HUES6 (cell line): ENCODE measurements around the gene KLF11.

Experiments used
- H3K27ac ChIP-seq: 2 replicates; pipeline ENCODE4 v1.7.0; 2013; ENCODE audit warnings: low read depth, mild to moderate bottlenecking, low read length, inconsistent platforms
- H3K27me3 ChIP-seq: 2 replicates; pipeline ENCODE4 v1.6.1; 2013; ENCODE audit warnings: low read length; ENCODE audit not compliant: control insufficient read depth, insufficient read depth
- H3K36me3 ChIP-seq: 2 replicates; pipeline ENCODE4 v1.6.1; 2013; ENCODE audit warnings: low read length; ENCODE audit not compliant: control insufficient read depth, insufficient read depth
- H3K4me1 ChIP-seq: 2 replicates; pipeline ENCODE4 v1.6.1; 2013; ENCODE audit warnings: low read length; ENCODE audit not compliant: control insufficient read depth, insufficient read depth
- H3K4me3 ChIP-seq: 2 replicates; pipeline ENCODE4 v1.5.1; 2013; ENCODE audit warnings: low read depth, low read length
- H3K9ac ChIP-seq: one replicate; pipeline ENCODE4 v1.6.1; 2013; ENCODE audit warnings: mild to moderate bottlenecking, low read length
- H3K9me3 ChIP-seq: 2 replicates; pipeline ENCODE4 v1.6.1; 2013; ENCODE audit warnings: low read depth, low read length; ENCODE audit not compliant: control insufficient read depth, insufficient read depth

The KLF11 gene

DNA sequence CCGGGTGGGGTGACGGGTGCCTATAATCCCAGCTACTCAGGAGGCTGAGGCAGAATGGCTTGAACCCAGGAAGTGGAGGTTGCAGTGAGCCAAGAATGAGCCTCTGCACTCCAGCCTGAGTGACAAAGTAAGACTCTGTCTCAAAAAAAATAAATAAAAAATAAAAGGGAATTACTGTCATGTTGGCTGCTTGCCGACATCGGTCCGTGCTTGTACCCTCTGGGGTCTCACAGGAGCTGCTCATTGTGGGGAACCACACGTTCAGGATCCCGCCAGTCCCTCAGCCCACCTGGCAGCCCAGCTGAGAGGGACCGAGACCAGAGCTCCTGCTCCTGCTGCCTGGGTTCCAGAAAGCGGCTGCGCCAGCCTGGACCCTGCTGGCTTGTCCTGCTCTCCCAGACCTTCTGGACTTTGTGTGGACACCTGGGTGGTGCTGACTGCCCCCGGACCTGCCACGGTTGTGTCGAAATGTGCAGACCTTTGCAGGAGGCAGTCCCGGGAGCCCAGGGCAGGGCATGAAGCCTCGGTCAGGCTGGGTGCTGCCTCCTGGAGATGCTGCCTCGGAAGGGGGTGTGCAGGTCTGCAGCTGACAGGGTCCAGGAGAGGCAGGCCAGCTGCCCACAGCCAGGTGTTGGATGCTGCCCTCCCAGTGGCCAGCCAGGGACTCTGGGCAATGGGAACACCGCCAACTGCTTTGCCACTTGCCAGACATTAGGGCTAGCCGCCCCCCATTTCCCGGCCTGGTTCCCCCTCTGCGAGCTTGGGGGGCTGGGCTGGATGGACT, 16.4 kb downstream of the KLF11 start:
- Histone ChIP-seq H3K9ac (no peak overlapping the region), H3K36me3 (no peaks in the 10 kb centered on the region), H3K27ac (no peak overlapping the region), H3K27me3 (no peaks in the 10 kb centered on the region), H3K4me3 (no peak overlapping the region), H3K4me1 (peaks cover 22% of the 10 kb centered on the region), H3K9me3 (no peaks in the 10 kb centered on the region)

DNA sequence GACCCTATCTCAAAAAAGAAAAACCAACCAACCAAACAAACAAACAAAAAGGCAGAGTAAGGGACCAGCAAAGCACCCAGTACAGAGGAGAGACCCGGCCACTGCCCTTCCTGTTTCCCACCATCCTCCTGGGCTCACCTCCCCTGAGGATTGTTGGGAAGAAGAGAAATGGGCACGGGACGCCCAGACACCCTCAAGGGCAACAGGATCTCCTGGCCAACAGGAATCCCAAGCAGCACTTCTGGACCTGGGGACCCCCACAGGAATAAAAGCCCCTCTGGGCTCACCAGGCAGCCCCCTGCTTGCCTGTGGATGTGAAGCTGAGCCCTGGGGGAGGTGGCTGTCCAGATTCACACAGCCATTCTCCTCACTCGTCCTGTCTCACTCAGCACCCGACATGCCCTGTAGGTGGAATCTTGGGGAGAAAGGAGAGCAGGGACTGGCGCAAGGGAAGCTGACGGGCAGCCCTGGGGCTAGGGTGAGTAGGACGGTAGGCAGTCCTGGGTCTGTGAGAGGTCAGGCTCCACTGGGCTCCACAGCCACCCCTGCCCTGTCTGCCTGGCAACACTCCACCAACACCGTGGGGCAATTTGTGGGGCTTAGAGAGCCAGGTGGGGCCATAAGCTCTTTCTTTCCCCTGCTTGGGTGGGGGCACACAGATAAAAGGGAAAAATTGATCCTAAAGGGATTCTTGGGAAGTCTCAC, 18.0 kb downstream of the KLF11 start:
- H3K9me3 ChIP-seq, result no peaks in the 10 kb centered on the region
- H3K4me1 ChIP-seq, result peaks cover 29% of the 10 kb centered on the region
- no peaks in the 10 kb centered on the region for H3K27me3 ChIP-seq
- H3K27ac ChIP-seq, result no peak overlapping the region
- no peak overlapping the region for H3K9ac ChIP-seq
- H3K36me3 ChIP-seq, result no peaks in the 10 kb centered on the region
- no peak overlapping the region for H3K4me3 ChIP-seq

DNA sequence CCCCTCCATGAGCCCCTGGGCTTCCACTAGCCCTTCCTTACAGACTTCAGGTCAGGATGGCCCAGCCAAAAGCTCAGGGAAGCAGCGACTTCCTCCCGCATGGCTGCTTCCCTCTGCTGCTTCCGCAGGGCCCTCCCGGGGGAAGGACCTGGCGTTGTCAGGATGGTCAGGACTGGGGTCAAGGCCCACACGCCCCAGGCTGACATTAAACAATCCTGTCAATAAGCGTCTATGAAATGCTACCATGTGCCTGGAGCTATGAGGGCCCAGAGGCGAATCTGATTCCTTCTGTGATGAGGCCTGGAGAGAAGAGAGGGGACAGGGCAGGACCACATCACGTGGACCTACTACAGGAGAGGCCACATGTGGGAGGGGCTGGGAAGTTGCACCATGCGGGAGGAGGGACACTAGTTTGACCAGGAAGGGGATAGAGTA, 19.6 kb downstream of the KLF11 start:
- no peak overlapping the region for H3K9ac ChIP-seq
- H3K27me3 ChIP-seq, result no peaks in the 10 kb centered on the region
- H3K36me3 ChIP-seq, result no peaks in the 10 kb centered on the region
- no peak overlapping the region for H3K27ac ChIP-seq
- no peak overlapping the region for H3K4me3 ChIP-seq
- peaks cover 18% of the 10 kb centered on the region for H3K4me1 ChIP-seq
- no peaks in the 10 kb centered on the region for H3K9me3 ChIP-seq

- no peaks in the 10 kb centered on the region for H3K27me3 ChIP-seq
- no peak overlapping the region for H3K4me3 ChIP-seq
- H3K9me3 ChIP-seq, result no peaks in the 10 kb centered on the region
- no peak overlapping the region for H3K9ac ChIP-seq
- H3K4me1 ChIP-seq, result peaks cover 12% of the 10 kb centered on the region
- no peak overlapping the region for H3K27ac ChIP-seq
- H3K36me3 ChIP-seq, result no peaks in the 10 kb centered on the region
Observed at GRCh38 chr2:10063566-10063965, 20.2 kb downstream of the KLF11 start.

GRCh38 chr2:10064932-10065772, 21.8 kb downstream of the KLF11 start:
- Histone ChIP-seq H3K36me3 (no peaks in the 10 kb centered on the region), H3K9ac (no peak overlapping the region), H3K27ac (no peak overlapping the region), H3K27me3 (no peaks in the 10 kb centered on the region), H3K4me1 (peaks cover 11% of the 10 kb centered on the region), H3K9me3 (no peaks in the 10 kb centered on the region), H3K4me3 (no peak overlapping the region)

DNA sequence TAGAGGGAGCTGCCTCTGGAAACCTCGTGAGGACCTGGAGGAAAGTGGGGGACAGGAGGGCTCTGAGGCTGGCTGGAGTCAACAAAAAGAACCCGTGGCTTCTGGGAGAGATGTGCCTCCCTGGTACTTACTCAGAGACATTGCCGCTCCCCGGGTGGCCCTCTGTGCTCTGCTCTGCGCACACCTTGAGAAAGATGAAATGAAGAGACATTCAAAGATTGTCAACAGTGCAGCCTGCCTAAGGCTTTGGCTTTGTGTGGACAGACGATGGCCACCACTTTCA, 22.4 kb downstream of the KLF11 start:
- Histone ChIP-seq H3K9ac (no peak overlapping the region), H3K9me3 (no peaks in the 10 kb centered on the region), H3K27me3 (no peaks in the 10 kb centered on the region), H3K4me1 (peaks cover 11% of the 10 kb centered on the region), H3K36me3 (no peaks in the 10 kb centered on the region), H3K27ac (no peak overlapping the region), H3K4me3 (no peak overlapping the region)

DNA sequence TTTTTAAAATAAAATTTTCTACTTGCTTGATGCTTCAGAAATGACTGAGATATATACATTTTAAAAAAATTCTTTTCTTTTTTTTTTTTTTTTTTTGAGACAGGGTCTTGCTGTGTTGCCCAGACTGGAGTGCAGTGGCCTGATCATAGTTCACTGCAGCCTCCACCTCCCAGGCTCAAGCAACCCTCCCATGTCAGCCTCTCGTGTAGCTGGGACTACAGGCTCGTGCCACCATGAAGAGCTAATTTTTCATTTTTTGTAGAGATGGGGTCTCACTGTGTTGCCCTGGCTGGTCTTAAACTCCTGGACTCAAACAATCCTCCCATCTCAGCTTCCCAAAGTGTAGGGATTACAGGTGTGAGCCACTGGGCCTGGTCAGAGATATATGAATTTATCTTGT, 24.0 kb downstream of the KLF11 start:
- Histone ChIP-seq H3K4me3 (no peak overlapping the region), H3K27me3 (no peaks in the 10 kb centered on the region), H3K4me1 (peaks cover 9% of the 10 kb centered on the region), H3K27ac (no peak overlapping the region), H3K36me3 (no peaks in the 10 kb centered on the region), H3K9ac (no peak overlapping the region), H3K9me3 (no peaks in the 10 kb centered on the region)

DNA sequence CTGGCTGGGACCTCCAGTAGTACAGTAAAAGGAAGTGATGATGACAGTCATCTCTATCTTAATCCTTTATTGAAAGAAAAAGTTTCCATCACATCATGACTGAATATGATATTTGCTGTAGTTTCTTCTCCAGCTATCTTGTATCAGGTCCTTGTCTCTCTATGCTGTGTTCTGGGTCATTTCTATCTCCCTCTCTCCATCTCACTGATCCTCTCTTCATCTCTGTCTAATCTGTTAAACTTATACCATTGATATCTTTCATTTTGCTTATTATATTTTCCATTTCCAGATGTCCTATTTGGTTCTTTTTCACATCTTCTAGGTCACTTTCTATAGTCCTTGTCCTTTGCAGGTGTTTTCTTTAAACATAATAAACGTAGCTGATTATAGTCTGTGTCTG, 24.5 kb downstream of the KLF11 start:
- Histone ChIP-seq H3K9ac (no peak overlapping the region), H3K27me3 (no peaks in the 10 kb centered on the region), H3K36me3 (no peaks in the 10 kb centered on the region), H3K4me3 (no peak overlapping the region), H3K4me1 (peaks cover 10% of the 10 kb centered on the region), H3K9me3 (no peaks in the 10 kb centered on the region), H3K27ac (no peak overlapping the region)

GRCh38 chr2:10071176-10071575, 27.8 kb downstream of the KLF11 start:
- peaks cover 7% of the 10 kb centered on the region; the same call in 1 of the 2 replicates for H3K27me3 ChIP-seq
- H3K36me3 ChIP-seq, result no peaks in the 10 kb centered on the region
- H3K27ac ChIP-seq, result no peak overlapping the region
- no peaks in the 10 kb centered on the region for H3K9me3 ChIP-seq
- H3K4me1 ChIP-seq, result peaks cover 16% of the 10 kb centered on the region
- no peak overlapping the region for H3K9ac ChIP-seq
- no peak overlapping the region for H3K4me3 ChIP-seq

- Histone ChIP-seq H3K4me1 (peaks cover 16% of the 10 kb centered on the region), H3K36me3 (no peaks in the 10 kb centered on the region), H3K9ac (no peak overlapping the region), H3K27me3 (peaks cover 11% of the 10 kb centered on the region), H3K9me3 (no peaks in the 10 kb centered on the region), H3K27ac (no peak overlapping the region), H3K4me3 (no peak overlapping the region)
Observed at GRCh38 chr2:10071595-10071994, 28.2 kb downstream of the KLF11 start.
